ENCODE measurements around the gene GLG1. TPM values are rescaled to one million over a fixed set of nuclear protein-coding genes. Genes with fewer than 3 reads are reported as not detected.
A peak's percentile ranks its signal among the peaks of the same experiment; 100 is the strongest.

GLG1 gene
- total RNA-seq, 3 donors from 2014 or later, result 116 to 197 (median 123) TPM

- intact Hi-C loops (cut with DNase I; ENCODE audit: low total_unique reads), result no loop called here
- no peaks in the 10 kb centered on the region for H3K36me3 ChIP-seq
- H3K4me1 ChIP-seq, result no peaks in the 10 kb centered on the region
- no peaks in the 10 kb centered on the region for H3K27me3 ChIP-seq
- no peak overlapping the region for H3K4me3 ChIP-seq
- no peak for TF ChIP-seq CTCF (IDR thresholded peaks at IDR 0.05)
- no peak for TF ChIP-seq POLR2A (IDR thresholded peaks at IDR 0.05)
- TF ChIP-seq POLR2AphosphoS5 (IDR thresholded peaks at IDR 0.05), result no peak
- no peaks in the 10 kb centered on the region for H3K9me3 ChIP-seq
- no peak overlapping the region for H3K27ac ChIP-seq
- no peak for DNase-seq (ENCODE audit: low spot score in 2 of 2)
These were observed 121.0 kb downstream of the GLG1 start for GRCh38 chr16:74485916-74486315.

GRCh38 chr16:74480150-74481029, 126.5 kb downstream of the GLG1 start:
- intact Hi-C loops (cut with DNase I; ENCODE audit: low total_unique reads), result no loop called here
- H3K36me3 ChIP-seq, result no peaks in the 10 kb centered on the region
- no peaks in the 10 kb centered on the region for H3K9me3 ChIP-seq
- DNase-seq (ENCODE audit: low spot score in 2 of 2), result peak; percentile 65 to 79
- peak overlapping the region; percentile 13 to 26 for H3K27ac ChIP-seq
- no peak overlapping the region for H3K4me3 ChIP-seq
- no peaks in the 10 kb centered on the region for H3K27me3 ChIP-seq
- TF ChIP-seq CTCF (IDR thresholded peaks at IDR 0.05) (no peak), POLR2A (IDR thresholded peaks at IDR 0.05) (no peak)
- H3K4me1 ChIP-seq, result peaks cover 0 to 9% of the 10 kb centered on the region in 2 donors

GRCh38 chr16:74477226-74477625, 129.7 kb downstream of the GLG1 start:
- H3K36me3 ChIP-seq, result no peaks in the 10 kb centered on the region

GRCh38 chr16:74474416-74474815, 132.5 kb downstream of the GLG1 start:
- H3K36me3 ChIP-seq, result no peaks in the 10 kb centered on the region
- no peak for TF ChIP-seq POLR2A (IDR thresholded peaks at IDR 0.05)
- TF ChIP-seq CTCF (IDR thresholded peaks at IDR 0.05), result no peak
- TF ChIP-seq POLR2AphosphoS5 (IDR thresholded peaks at IDR 0.05), result no peak
- H3K4me3 ChIP-seq, result no peak overlapping the region
- H3K9me3 ChIP-seq, result no peaks in the 10 kb centered on the region
- H3K27ac ChIP-seq, result no peak overlapping the region
- H3K4me1 ChIP-seq, result peaks cover 0 to 1% of the 10 kb centered on the region in 2 donors
- no peak for DNase-seq (ENCODE audit: low spot score in 2 of 2)
- no peaks in the 10 kb centered on the region for H3K27me3 ChIP-seq
- intact Hi-C loops (cut with DNase I; ENCODE audit: low total_unique reads), result no loop called here

More at GRCh38 chr16:74477226-74477625, 129.7 kb downstream of the GLG1 start:
- TF ChIP-seq CTCF (IDR thresholded peaks at IDR 0.05) (no peak), POLR2A (IDR thresholded peaks at IDR 0.05) (no peak), POLR2AphosphoS5 (IDR thresholded peaks at IDR 0.05) (no peak)
- peaks cover 0 to 9% of the 10 kb centered on the region in 2 donors for H3K4me1 ChIP-seq
- H3K4me3 ChIP-seq, result no peak overlapping the region
- H3K9me3 ChIP-seq, result no peaks in the 10 kb centered on the region
- no peak for DNase-seq (ENCODE audit: low spot score in 2 of 2)
- no peaks in the 10 kb centered on the region for H3K27me3 ChIP-seq
- no peak overlapping the region for H3K27ac ChIP-seq
- intact Hi-C loops (cut with DNase I; ENCODE audit: low total_unique reads), result no loop called here

GRCh38 chr16:74472540-74472939, 134.4 kb downstream of the GLG1 start:
- no peaks in the 10 kb centered on the region for H3K9me3 ChIP-seq
- TF ChIP-seq POLR2A (IDR thresholded peaks at IDR 0.05), result no peak
- TF ChIP-seq POLR2AphosphoS5 (IDR thresholded peaks at IDR 0.05), result no peak
- TF ChIP-seq CTCF (IDR thresholded peaks at IDR 0.05), result no peak
- peaks cover 5% of the 10 kb centered on the region for H3K36me3 ChIP-seq
- intact Hi-C loops (cut with DNase I; ENCODE audit: low total_unique reads), result no loop called here
- no peak overlapping the region for H3K27ac ChIP-seq
- H3K4me3 ChIP-seq, result no peak overlapping the region
- H3K4me1 ChIP-seq, result no peaks in the 10 kb centered on the region
- no peaks in the 10 kb centered on the region for H3K27me3 ChIP-seq
- DNase-seq (ENCODE audit: low spot score in 2 of 2), result no peak

Data from breast epithelium (tissue), 4 donors.